Erythroblast (primary cell): ENCODE measurements around the gene FAM20B.

Experiments used
- GATA1 ChIP-seq: IDR thresholded peaks from 2 replicates; pipeline ENCODE4 v1.6.1; 2011; ENCODE audit warnings: low read depth, mild to moderate bottlenecking, control low read depth, low read length, moderate library complexity
- POLR2A ChIP-seq: IDR thresholded peaks from 2 replicates; pipeline ENCODE4 v1.6.1; 2011; ENCODE audit warnings: mild to moderate bottlenecking, low read length

DNA sequence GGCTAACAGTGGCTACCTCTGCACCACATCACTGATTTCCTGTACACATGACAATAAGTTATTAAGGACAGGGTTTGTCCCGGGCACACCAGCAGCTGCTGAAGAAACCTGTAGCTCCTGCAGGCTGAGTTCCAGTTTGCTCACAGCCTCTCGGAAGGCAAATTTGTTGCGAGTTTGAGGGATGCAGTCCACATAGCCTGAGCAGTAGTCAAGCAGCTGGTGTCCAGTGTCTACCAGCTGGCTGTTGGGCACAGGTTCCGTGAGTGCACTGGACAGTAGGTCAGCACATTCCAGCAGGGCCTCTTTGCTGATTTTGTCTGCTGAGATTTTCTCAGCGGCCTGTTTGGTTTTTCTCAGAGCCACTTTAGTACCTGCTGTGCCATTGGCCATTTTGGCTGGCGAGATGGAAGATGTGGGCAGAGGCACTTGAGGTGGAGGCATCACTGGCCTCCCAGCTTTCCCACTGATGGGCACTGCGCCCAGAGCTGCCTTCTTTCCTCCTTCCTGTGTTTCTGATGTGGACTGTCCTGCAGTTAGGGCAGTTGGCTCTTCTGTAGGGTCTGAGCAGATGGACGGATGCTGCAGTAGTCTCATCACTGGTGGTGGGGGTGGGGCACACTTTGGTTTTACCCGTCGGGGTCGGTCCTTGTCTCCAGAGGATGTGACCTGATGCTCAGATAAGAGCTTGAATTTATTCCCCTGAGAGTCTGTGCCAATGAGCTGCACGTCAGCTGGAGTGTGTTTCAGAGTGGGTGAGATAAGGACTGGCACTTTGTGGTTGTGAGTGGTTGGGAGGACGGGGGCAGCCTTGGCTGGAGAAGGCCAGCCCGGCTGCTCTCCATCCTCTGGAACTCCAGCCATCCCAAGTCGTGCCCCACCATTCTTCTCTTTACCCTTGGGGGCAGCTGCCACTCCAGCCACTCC is 82.3 kb downstream of the FAM20B start:
- TF ChIP-seq POLR2A (no peak), GATA1 (no peak)
